Fibroblast of skin of back (primary cell): Measurements from ENCODE around the gene LITAF.
A peak's percentile ranks its signal among the peaks of the same experiment; 100 is the strongest.
"Not testable (repeated sequence)": the region's sequence is repeated elsewhere in the genome, so short reads cannot be mapped to it uniquely, and the experiment has no call there.

Source experiments
- DNase-seq: peaks from one replicate; pipeline ENCODE4 v3.0.0-alpha.2; 2013

LITAF gene

DNA sequence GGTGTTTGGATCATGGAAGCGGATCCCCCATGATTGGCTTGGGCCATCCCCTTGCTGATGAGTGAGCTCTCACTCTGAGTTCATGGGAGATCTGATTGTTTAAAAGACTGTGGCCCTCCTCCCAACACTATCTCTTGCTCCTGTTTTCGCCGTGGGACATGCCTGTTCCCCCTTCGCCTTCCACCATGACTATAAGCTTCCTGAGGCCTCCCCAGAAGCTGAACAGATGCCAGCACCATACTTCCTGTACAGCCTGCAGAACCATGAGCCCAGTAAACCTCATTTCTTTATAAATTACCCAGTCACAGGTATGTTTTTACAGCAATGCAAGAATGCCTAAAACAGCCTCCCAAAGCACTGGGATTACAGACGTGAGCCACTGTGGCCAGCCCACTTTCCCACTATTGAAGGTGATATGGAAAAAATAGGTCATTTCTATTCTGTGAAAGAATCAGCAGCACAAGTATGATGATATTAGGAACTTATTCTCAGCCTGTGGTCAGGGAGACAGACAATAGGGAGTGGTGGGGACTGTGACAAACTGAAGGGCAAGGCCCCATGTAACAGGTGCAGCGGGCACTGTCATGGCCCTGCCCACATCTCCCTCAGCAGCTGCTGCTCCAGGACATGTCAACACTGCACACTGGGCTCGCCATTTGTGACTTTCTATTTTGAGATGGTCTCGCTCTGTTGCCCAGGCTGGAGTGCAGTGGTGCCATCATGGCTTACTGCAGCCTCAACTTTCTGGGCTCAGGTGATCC is 33.7 kb upstream of the LITAF start:
- no peak for DNase-seq

DNA sequence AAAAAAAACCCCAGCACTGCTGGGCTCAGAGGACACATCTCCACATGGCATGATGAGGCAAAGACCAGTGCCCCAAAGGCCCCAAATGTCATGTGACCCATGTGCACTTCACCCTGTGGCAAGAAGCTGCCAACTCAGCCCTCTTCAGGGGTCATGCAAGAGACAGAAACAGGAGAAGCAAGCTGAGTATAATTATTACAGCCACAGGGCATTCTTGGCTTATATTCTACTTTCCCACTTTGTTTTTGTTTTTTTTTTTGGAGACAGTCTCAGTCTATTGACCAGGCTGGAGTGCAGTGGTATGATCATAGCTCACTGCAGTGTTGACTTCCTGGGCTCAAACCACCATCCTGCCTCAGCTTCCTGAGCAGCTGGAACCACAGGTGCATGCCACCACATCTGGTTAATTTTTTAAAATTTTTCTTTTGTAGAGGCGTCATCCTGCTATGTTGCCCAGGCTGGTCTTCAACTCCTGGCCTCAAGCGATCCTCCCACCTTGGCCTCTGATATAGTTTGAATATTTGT is 32.7 kb upstream of the LITAF start:
- DNase-seq: no peak

DNA sequence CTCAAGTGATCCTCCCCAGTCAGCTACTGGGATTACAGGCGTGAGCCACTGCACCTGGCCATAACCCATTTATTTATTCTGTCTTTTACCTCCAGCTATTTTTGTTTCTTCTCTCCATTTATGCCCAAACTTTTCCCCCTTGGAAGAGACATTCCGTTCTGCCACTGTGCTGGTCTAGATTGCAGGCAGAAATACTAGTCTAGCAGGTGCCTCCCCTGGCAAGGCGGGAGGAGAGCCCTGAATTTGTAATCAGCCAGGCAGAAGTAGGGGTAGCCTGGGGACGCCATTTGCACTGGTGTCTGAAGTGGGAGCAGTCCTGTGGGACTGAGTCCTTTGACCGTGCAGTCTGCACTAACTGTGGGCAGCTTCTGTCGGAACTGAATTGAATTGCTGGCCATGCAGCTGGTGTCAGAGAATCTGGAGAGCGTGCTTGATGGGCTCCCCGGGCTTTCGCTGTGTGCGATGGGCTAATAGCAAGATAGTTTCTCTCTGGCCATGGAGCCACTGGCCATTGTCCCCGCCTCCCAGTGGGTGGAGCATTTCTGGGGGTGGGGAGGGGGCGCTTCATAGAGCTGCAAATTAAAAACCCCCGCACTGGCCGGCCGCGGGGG is 31.5 kb upstream of the LITAF start:
- no peak for DNase-seq

GRCh38 chr16:11615748-11616447 is 29.2 kb upstream of the LITAF start:
- DNase-seq: no peak

DNA sequence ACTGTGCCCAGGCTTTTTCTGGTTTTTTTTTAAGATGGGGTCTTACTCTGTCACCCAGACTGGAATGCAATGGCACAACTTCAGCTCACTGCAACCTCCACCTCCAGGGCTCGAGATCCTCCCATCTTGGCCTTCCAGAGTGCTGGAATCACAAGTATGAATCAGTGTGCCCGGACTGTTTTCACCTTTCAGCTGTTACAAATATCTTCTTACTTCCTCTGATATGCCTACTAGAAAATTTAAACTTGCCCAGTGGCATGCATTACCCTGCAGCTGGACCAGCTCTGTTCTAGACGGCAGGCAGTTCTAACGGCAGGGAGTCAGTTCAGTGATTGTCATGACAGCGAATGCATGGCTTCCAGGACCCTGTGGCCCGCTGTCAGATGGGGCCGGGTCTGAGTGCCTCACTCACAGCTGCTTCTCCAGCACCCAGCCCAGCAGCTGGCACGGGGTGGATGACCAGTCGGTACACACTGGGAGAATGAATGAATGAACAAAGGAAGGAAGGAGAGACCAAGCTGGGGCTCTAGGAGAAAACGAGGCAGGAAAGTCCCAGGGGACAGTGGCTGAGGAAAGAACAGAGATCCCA is 28.0 kb upstream of the LITAF start:
- DNase-seq: no peak

DNA sequence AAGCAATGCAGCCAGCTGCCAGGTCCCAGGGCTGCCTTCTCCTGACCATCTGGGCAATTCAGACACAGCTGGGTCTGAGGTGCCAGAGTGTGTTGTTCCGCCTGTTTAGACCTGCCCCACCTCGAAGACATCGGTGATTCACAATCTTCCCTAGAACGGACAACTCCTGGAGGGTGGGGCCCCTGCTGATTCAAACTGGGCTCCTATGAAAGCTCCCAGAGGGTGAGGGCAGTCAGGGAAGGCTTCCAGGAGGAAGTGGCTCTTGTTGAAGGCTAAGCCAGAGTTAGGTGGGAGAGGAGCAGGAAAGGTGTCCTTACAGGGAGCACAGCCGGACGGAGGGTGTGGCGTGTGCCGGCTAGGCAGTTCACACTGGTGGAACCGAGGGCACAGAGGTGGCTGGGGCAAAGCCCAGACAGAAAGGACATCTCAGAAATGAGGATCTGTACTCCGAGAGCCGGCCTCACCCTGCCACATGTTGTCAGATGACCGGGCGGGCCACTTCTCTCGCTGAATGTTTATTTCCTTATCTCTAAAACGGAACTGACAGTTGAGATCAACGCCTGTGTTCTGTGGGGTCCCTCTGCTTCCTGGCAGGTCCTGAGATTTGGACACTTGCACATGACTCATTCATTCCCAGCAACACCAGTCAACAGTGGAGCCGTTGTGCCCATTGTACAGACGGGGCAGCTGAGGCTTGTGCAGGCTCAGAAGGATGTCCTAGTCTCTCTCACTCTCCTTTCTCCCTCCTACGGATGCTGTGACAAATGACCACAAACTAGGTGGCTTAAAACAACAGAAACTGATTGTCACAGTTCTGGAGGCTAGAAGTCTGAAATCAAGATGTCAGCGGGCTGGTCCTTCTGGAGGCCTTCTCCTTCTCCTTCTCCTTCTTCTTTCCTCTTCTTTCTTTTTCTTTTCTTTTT is 26.9 kb upstream of the LITAF start:
- no peak for DNase-seq

GRCh38 chr16:11612665-11613025 is 25.9 kb upstream of the LITAF start:
- peak; percentile 44 for DNase-seq

DNA sequence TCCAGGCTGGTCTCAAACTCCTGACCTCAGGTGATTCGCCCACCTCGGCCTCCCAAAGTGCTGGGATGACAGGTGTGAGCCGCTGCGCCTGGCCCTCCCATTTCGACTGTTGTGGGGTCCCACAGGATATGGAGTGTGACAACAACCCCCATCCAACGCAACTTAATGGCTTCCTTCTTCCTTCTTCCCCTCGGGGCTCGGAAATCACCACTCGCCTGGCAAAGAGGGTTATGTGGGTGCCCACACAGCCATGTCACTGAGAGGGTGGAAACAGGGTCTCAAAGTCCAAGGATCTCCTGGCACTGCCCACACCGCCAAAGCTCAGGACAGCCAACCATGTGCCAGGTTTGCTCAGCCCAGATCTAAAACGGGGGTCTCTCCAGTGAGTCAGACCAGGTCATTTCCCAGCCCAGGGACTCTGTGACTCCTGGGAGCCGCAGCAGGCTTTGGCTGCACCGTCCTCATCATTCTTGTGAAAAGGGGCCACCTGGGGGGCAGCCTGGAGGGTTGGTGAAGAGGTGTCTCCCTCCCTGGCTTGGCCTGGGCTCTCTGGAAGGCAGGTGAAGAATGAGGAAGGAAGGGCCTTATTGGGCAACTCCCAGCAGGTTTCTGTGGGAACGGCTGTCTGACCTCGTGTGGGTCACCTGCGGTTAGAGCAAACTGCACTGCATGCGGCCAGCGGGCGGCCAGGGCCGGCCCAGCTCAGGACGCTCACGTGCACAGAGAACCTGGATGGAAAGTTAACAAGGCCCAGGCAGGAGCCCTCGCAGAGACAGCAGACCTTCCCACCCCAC is 25.3 kb upstream of the LITAF start:
- no peak for DNase-seq

DNA sequence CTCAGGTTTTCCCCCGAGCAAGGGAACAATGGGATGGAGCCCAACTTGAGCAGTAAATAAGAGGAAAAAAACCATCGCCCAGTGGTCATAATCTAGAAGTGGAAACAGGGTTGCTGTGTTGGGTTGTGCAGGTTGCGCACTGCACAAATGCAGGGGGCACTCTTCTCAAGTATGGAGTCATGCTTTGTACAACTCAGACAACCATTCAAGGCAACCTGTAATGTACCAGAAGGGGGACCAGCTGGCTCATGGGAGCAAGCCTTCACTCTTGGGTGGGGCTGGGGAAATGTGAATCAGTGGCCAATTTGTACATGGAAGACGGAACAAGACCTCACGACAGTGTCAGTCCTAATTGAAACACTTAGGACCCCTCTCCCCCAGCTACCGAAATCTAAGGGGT is 23.9 kb upstream of the LITAF start:
- DNase-seq: no peak

- no peak for DNase-seq
These were observed 23.4 kb upstream of the LITAF start for GRCh38 chr16:11610121-11610505.

- no peak for DNase-seq
These were observed 22.9 kb upstream of the LITAF start for GRCh38 chr16:11609474-11610120.

DNA sequence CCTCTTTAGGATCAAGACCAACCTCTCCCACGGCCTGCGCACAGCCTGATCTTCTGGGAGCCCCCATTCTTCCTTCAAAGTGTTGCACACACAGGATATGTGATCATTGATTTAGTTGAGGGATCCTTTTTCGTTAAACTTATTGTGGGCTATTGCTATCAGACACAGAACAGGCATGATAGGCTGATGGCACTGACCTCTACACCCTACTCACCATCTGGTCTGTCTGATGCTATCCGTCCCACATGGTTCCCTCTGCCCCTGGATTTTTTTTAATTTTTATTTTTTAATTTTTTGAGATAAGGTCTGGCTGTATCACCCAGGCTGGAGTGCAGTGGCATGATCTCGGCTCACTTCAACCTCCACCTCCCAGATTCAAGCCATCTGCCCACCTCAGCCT is 19.2 kb upstream of the LITAF start:
- DNase-seq: no peak

DNA sequence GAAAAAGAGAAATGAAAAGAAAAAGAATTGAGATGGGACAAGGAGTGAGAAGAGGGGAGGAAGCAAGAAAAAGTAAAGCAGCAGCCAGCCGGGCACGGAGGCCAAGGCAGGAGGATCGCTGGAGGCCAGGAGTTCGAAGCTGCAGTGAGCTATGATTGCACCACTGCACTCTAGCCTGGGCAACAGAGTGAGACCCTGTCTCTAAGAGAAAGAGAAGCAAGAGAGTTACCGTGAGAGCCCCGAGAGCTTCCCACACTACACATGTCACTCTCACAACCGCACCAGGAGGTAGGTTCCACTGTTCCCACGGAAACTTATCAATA is 18.8 kb upstream of the LITAF start:
- DNase-seq: no peak

- no peak for DNase-seq
These were observed 18.3 kb upstream of the LITAF start for GRCh38 chr16:11604783-11605563.

DNA sequence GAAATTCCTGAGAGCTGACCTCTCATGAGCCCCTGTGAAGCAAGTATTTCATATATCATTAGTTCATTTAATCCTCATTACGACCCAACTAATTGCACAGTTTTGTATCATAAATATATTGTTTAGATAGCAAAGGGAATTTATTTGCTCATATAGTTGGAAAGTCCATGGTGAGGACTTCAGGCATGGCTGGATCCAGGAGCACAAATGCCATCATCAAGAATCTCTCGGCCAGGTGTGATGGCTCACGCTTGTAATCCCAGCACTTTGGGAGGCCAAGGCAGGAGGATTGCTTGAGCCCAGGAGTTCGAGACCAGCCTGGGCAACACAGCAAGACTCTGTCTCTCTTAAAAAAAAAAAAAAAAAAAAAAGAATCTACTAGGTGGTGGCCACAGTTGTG is 17.6 kb upstream of the LITAF start:
- DNase-seq: not testable (repeated sequence)

DNA sequence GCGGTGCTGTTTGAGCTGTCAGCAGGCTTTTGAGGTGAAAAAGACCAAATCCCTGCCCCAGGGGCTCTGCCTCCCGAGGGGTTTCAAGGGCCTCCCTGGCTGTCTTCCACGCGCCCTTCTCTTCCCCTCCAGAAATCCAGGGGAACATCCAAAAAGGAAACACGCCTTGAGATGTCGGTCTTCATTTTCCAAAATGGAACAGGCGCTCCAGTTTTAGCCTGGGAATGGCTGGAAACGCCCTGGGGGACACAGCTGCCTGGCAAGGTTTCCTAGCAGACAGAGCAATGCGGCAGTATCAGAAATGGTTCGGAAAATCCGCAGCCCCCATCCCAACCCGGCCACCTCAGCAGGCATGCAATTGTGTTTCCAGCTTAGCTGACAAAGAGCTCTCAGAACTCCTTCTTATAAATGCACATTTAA is 16.6 kb upstream of the LITAF start:
- no peak for DNase-seq

- no peak for DNase-seq
These were observed 15.6 kb upstream of the LITAF start for GRCh38 chr16:11602321-11602720.

DNA sequence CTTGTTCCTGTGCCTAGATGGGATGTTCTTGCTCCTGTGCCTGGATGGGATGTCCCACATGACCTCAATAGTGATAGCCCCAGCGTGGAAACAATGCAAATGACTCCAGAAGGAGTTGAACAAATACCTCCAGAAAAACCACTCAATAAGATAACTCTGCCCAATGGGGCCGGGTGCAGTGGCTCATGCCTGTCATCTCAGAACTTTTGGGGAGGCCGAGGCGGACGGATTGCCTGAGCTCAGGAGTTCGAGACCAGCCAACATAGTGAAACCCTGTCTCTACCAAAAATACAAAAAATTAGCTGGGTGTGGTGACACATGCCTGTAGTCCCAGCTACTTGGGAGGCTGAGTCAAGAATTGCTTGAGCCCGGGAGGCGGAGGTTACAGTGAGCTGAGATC is 15.2 kb upstream of the LITAF start:
- DNase-seq: no peak

GRCh38 chr16:11601425-11601824 is 14.7 kb upstream of the LITAF start:
- no peak for DNase-seq

- no peak for DNase-seq
These were observed 12.9 kb upstream of the LITAF start for GRCh38 chr16:11599579-11599978.
